Right lobe of liver (tissue), 6 donors: Measurements from ENCODE around the gene MCRIP1. TPM values are rescaled to one million over a fixed set of nuclear protein-coding genes. Genes with fewer than 3 reads are reported as not detected.

Experiments
- ATAC-seq, 4 donors: fragments of 200-7000 bp; cut with Tn5 transposase; one replicate each; pipeline ENCODE4 v1.9.1; 2020; ENCODE audit warnings: mild to moderate bottlenecking in 4 of 4, moderate library complexity in 4 of 4
- DNase-seq, 3 donors: peaks; one replicate each; pipeline ENCODE4 v3.0.0-alpha.2; 2020
- H3K27ac ChIP-seq, 3 donors: fragments of 200-600 bp; one replicate each; pipeline ENCODE4 v1.8.0; 2022
- H3K27me3 ChIP-seq, 2 donors: fragments of 200-600 bp; one replicate each; pipeline ENCODE4 v1.8.0; 2022
- H3K36me3 ChIP-seq, 4 donors: fragments of 200-600 bp; sonication (generic) in 1 of 4; one replicate each; pipeline versions ENCODE4 v1.5.1 to v1.8.0; 2017 to 2022; ENCODE audit warnings: control low read depth in 1 of 4
- H3K4me1 ChIP-seq, 4 donors: fragments of 200-600 bp; sonication (generic) in 1 of 4; one replicate each; pipeline versions ENCODE4 v1.5.1 to v1.8.0; 2017 to 2022; ENCODE audit warnings: control low read depth in 1 of 4
- H3K4me3 ChIP-seq, 3 donors: fragments of 200-600 bp; one replicate each; pipeline ENCODE4 v1.8.0; 2022
- H3K9me3 ChIP-seq, 4 donors: fragments of 200-600 bp; sonication (generic) in 1 of 4; one replicate each; pipeline versions ENCODE4 v1.5.1 to v1.8.0; 2017 to 2022; ENCODE audit warnings: control low read depth in 1 of 4
- CTCF ChIP-seq, 4 donors: fragments of 200-600 bp in 3 of 4; fragments of 450-650 bp in 1 of 4; IDR thresholded peaks; one replicate each; pipeline versions ENCODE4 v1.5.1 to v1.8.0; 2016 to 2022; ENCODE audit warnings: antibody characterized with exemption in 4 of 4, mild to moderate bottlenecking in 2 of 4
- POLR2A ChIP-seq: fragments of 450-650 bp; IDR thresholded peaks from one replicate; pipeline ENCODE4 v1.6.1; 2017; ENCODE audit warnings: antibody characterized with exemption, mild to moderate bottlenecking
- WGBS: methylation state at CpG from one replicate; pipeline ENCODE4 v1.1.6; 2018; ENCODE audit warnings: low coverage, low lambda C conversion rate; ENCODE audit not compliant: insufficient coverage; ENCODE audit errors: missing lambda C conversion rate; 5-methylcytosine and 5-hydroxymethylcytosine counted together
- intact Hi-C, 2 donors: fragments of 100-400 bp; cut with DNase I; formaldehyde crosslinking; loops; one replicate each; pipeline versions ENCODE4 v1.11.2 to v1.14.1; 2022
- total RNA-seq, 6 experiments: library from RNA; depleted of rRNA in 2 of 6; stranded (reverse); fragments of >200 nt in 2 of 6; fragmentation: NEBNext Ultra II Directional in 3 of 6; extraction: Animal tissue kit (Norgen Biotek cat#: 25700) in 3 of 6; gene quantifications; one replicate each; pipeline versions ENCODE4 v1.1.0 to v1.2.4, GENCODE V29; 2016 to 2023
- donor health status: DM: no; HTN: yes; CAD: no.
- donor health status: DM: no; HTN: no; CAD: no.
- donor health status: DM: no; HTN: no; CAD: no.
- donor health status: DM: no; HTN: yes; CAD: no.
- donor health status: DM: no; HTN: yes; CAD: no.

MCRIP1 gene
- total RNA-seq, 6 experiments from 2014 or later = 19.0 to 32.6 (median 25.7) TPM

- TF ChIP-seq POLR2A (no peak), CTCF (IDR thresholded peaks at IDR 0.05) (no peak)
- Histone ChIP-seq H3K9me3 (no peaks in the 10 kb centered on the region), H3K36me3 (no peaks in the 10 kb centered on the region), H3K27me3 (no peaks in the 10 kb centered on the region), H3K4me1 (peaks cover 0 to 17% (median 6%) of the 10 kb centered on the region in 4 donors), H3K27ac (peak overlapping the region in 1 of 3 donors; percentile 79), H3K4me3 (peak overlapping the region in 2 of 3 donors; percentile 70 to 86)
- intact Hi-C loops = no loop called here
- ATAC-seq (no peak), DNase-seq (peak in 1 of 3 donors; percentile 45)
- 40% methylated on average over 3 of the region's 18 CpGs for WGBS
These were observed 27.2 kb downstream of the MCRIP1 start for GRCh38 chr17:81805707-81806460.

GRCh38 chr17:81804559-81805399 lies 28.3 kb downstream of the MCRIP1 start:
- Histone ChIP-seq H3K4me1 (peaks cover 0 to 17% (median 6%) of the 10 kb centered on the region in 4 donors), H3K27ac (peak overlapping the region in 2 of 3 donors; percentile 79 to 80), H3K9me3 (no peaks in the 10 kb centered on the region), H3K27me3 (no peaks in the 10 kb centered on the region), H3K36me3 (no peaks in the 10 kb centered on the region), H3K4me3 (peak overlapping the region; percentile 54 to 86 (median 70))
- TF ChIP-seq CTCF (IDR thresholded peaks at IDR 0.05) = no peak
- no peak for TF ChIP-seq POLR2A
- 8% methylated on average over 12 of the region's 65 CpGs for WGBS
- DNase-seq (peak; percentile 57 to 87 (median 82)), ATAC-seq (peak; percentile 68 to 78 (median 76))
- intact Hi-C loops = no loop called here

DNA sequence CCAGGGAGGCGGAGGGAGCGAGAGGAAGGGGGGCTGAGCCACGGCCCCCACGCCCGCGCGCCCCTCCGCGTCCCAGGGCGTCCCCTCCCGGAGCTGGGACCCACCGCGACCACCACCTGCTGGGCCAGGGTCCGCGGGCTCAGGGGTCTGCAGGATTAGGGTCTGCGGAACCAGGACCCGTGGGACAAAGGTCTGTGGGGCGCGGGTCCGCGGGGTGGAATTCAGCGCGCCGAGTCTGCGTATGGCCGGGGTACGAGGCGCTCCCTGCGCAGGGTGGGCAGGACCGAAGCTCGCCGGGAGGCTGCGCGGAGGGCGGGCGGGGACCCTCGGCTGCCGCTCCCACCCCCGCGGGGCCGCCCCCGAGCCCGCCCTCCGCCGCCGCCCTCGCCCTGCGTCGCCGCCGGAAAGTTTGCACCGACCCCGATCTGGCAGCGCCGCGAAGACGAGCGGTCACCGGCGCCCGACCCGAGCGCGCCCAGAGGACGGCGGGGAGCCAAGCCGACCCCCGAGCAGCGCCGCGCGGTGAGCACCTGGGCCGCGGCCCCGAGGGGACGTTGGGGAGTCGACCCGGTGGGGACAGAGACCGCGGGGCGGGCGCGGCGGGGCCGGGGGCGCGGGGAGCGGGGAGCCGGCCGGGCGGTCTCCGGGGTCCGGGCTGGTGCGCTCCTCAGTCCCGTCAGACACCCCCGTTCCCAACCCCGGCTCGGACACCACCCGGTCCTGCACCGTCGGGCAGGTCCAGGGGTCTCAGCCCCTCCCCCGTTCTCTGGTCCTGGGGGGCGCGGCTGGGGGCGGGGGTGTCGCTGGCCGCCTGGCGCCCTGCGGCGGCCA lies 29.1 kb downstream of the MCRIP1 start, which contains the start of gene GCGR:
GCGR (plus strand) TSS at position 423 of the 831 bp plus-strand sequence. CDS start 4,869 bp downstream, outside the sequence.
- Histone ChIP-seq H3K27me3 (no peaks in the 10 kb centered on the region), H3K9me3 (no peaks in the 10 kb centered on the region), H3K4me1 (peaks cover 0 to 17% (median 6%) of the 10 kb centered on the region in 4 donors), H3K36me3 (no peaks in the 10 kb centered on the region), H3K4me3 (peak within 1 kb of the TSS; percentile 54 to 86 (median 70)), H3K27ac (peak within 1 kb of the TSS in 2 of 3 donors; percentile 79 to 80)
- peak in 2 of 4 donors; percentile 7 to 23 for ATAC-seq
- DNase-seq = peak in 2 of 3 donors; percentile 49 to 60
- intact Hi-C loops = no loop called here
- 0% methylated on average over 18 of the region's 110 CpGs for WGBS
- TF ChIP-seq CTCF (IDR thresholded peaks at IDR 0.05) (no peak), POLR2A (no peak)
